ENCODE data around the gene NEUROD6. TPM values are rescaled to one million over a fixed set of nuclear protein-coding genes. Genes with fewer than 3 reads are reported as not detected.

The NEUROD6 gene
- total and polyA plus RNA-seq, 4 donors, result not detected

DNA sequence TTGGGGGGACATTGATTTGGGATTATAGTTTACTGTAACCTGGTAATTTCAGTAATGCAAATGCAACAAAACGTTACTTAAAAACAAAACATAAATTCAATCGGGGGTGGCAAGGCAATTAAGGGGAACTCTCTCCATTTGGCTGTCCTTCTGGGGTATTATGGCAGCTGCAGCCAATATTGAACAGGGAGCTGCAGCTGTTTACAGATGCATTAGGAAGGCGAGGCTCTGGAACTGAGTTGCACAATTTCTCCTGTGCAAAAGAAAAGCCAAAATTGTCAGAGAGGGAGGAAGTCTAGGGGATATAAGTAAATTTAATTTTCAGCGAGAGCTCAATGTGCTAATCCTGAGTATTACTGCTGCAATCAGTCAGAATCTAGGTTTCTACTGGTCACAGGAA lies 36.1 kb downstream of the NEUROD6 start (continued):
- TF ChIP-seq, protein P1, sequence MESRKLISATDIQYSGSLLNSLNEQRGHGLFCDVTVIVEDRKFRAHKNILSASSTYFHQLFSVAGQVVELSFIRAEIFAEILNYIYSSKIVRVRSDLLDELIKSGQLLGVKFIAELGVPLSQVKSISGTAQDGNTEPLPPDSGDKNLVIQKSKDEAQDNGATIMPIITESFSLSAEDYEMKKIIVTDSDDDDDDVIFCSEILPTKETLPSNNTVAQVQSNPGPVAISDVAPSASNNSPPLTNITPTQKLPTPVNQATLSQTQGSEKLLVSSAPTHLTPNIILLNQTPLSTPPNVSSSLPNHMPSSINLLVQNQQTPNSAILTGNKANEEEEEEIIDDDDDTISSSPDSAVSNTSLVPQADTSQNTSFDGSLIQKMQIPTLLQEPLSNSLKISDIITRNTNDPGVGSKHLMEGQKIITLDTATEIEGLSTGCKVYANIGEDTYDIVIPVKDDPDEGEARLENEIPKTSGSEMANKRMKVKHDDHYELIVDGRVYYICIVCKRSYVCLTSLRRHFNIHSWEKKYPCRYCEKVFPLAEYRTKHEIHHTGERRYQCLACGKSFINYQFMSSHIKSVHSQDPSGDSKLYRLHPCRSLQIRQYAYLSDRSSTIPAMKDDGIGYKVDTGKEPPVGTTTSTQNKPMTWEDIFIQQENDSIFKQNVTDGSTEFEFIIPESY (IDR thresholded peaks at IDR 0.05), result no peak
- TF ChIP-seq HNF4A (conservative IDR thresholded peaks at IDR 0.05) (no peak), YY1 (IDR thresholded peaks at IDR 0.05) (no peak), JUND (IDR thresholded peaks at IDR 0.05) (no peak), RAD21 (IDR thresholded peaks at IDR 0.05) (no peak), NR2F2 (IDR thresholded peaks at IDR 0.05) (no peak), TAF1 (conservative IDR thresholded peaks at IDR 0.05) (no peak)

DNA sequence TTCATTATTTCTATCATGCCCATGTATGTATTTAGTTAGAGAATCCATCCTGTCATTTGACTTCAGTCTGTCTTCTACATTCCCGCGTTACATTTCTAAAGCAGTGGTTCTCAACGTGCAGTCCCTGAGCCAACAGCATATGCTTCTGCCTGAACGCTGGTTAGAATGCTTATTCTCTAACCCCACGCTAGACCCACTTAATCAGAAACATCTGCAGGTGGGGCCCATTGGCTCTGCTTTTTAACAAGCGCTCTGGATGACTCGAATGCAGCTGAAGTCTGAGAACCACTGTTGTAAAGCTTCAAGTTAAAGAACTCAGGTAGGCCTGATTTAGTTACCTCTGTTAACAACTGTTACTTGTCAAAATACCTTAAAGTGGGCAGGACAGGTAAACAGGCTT lies 38.2 kb downstream of the NEUROD6 start:
- no peaks in the 10 kb centered on the region for H3K36me3 ChIP-seq (ENCODE audit: control insufficient read depth in 4 of 4, insufficient read depth in 3 of 4, low read depth in 1 of 4, low read length in 3 of 4)
- TF ChIP-seq, protein P2, sequence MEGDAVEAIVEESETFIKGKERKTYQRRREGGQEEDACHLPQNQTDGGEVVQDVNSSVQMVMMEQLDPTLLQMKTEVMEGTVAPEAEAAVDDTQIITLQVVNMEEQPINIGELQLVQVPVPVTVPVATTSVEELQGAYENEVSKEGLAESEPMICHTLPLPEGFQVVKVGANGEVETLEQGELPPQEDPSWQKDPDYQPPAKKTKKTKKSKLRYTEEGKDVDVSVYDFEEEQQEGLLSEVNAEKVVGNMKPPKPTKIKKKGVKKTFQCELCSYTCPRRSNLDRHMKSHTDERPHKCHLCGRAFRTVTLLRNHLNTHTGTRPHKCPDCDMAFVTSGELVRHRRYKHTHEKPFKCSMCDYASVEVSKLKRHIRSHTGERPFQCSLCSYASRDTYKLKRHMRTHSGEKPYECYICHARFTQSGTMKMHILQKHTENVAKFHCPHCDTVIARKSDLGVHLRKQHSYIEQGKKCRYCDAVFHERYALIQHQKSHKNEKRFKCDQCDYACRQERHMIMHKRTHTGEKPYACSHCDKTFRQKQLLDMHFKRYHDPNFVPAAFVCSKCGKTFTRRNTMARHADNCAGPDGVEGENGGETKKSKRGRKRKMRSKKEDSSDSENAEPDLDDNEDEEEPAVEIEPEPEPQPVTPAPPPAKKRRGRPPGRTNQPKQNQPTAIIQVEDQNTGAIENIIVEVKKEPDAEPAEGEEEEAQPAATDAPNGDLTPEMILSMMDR (IDR thresholded peaks at IDR 0.05; ENCODE audit: low read depth, low read length, missing input control), result no peak
- no peak for TF ChIP-seq JUND (IDR thresholded peaks at IDR 0.05)
- TF ChIP-seq, protein P3, sequence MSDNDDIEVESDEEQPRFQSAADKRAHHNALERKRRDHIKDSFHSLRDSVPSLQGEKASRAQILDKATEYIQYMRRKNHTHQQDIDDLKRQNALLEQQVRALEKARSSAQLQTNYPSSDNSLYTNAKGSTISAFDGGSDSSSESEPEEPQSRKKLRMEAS (IDR thresholded peaks at IDR 0.05), result no peak
- no peak for TF ChIP-seq GABPA (IDR thresholded peaks at IDR 0.05 in 1 of 2, conservative IDR thresholded peaks at IDR 0.05 in 1 of 2)
- TF ChIP-seq HNF4A (conservative IDR thresholded peaks at IDR 0.05), result no peak
- TF ChIP-seq YY1 (IDR thresholded peaks at IDR 0.05), result no peak
- TF ChIP-seq RAD21 (IDR thresholded peaks at IDR 0.05), result no peak
- TF ChIP-seq, protein P1 (IDR thresholded peaks at IDR 0.05), result no peak
- no peak for TF ChIP-seq SP1 (IDR thresholded peaks at IDR 0.05)
- no peak for TF ChIP-seq TAF1 (conservative IDR thresholded peaks at IDR 0.05)
- TF ChIP-seq HNF4G (IDR thresholded peaks at IDR 0.05), result no peak
- no peak for TF ChIP-seq NR2F2 (IDR thresholded peaks at IDR 0.05)
- TF ChIP-seq, protein P4, sequence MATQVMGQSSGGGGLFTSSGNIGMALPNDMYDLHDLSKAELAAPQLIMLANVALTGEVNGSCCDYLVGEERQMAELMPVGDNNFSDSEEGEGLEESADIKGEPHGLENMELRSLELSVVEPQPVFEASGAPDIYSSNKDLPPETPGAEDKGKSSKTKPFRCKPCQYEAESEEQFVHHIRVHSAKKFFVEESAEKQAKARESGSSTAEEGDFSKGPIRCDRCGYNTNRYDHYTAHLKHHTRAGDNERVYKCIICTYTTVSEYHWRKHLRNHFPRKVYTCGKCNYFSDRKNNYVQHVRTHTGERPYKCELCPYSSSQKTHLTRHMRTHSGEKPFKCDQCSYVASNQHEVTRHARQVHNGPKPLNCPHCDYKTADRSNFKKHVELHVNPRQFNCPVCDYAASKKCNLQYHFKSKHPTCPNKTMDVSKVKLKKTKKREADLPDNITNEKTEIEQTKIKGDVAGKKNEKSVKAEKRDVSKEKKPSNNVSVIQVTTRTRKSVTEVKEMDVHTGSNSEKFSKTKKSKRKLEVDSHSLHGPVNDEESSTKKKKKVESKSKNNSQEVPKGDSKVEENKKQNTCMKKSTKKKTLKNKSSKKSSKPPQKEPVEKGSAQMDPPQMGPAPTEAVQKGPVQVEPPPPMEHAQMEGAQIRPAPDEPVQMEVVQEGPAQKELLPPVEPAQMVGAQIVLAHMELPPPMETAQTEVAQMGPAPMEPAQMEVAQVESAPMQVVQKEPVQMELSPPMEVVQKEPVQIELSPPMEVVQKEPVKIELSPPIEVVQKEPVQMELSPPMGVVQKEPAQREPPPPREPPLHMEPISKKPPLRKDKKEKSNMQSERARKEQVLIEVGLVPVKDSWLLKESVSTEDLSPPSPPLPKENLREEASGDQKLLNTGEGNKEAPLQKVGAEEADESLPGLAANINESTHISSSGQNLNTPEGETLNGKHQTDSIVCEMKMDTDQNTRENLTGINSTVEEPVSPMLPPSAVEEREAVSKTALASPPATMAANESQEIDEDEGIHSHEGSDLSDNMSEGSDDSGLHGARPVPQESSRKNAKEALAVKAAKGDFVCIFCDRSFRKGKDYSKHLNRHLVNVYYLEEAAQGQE (IDR thresholded peaks at IDR 0.05), result no peak
- no peak for TF ChIP-seq FOXA2 (IDR thresholded peaks at IDR 0.05)
- no peak for TF ChIP-seq FOXA1 (IDR thresholded peaks at IDR 0.05)
- TF ChIP-seq, protein P5, sequence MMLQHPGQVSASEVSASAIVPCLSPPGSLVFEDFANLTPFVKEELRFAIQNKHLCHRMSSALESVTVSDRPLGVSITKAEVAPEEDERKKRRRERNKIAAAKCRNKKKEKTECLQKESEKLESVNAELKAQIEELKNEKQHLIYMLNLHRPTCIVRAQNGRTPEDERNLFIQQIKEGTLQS (IDR thresholded peaks at IDR 0.05), result no peak
- TF ChIP-seq RXRA (IDR thresholded peaks at IDR 0.05), result no peak
- no peaks in the 10 kb centered on the region for H3K27me3 ChIP-seq (ENCODE audit: control insufficient read depth in 4 of 4, insufficient read depth in 4 of 4, low read length in 3 of 4)
- H3K4me1 ChIP-seq (ENCODE audit: control insufficient read depth in 4 of 4, insufficient read depth in 4 of 4, low read length in 3 of 4), result no peaks in the 10 kb centered on the region
- no peak overlapping the region for H3K9ac ChIP-seq (ENCODE audit: low read depth in 1 of 2, low read length in 2 of 2)
- no peak for DNase-seq (ENCODE audit: low spot score)
- H3K4me3 ChIP-seq (ENCODE audit: low read depth in 1 of 3, low read length in 3 of 3), result no peak overlapping the region
- 82% methylated on average over 7 of the region's 7 CpGs for WGBS
- no peaks in the 10 kb centered on the region for H3K9me3 ChIP-seq (ENCODE audit: control insufficient read depth in 4 of 4, low read length in 3 of 4)
- H3K27ac ChIP-seq (ENCODE audit: low read depth in 1 of 2, low read length in 2 of 2), result no peak overlapping the region
